ENCODE results near the gene PSMD13. TPM values are rescaled to one million over a fixed set of nuclear protein-coding genes. Genes with fewer than 3 reads are reported as not detected.

The PSMD13 gene
- total RNA-seq, 2 experiments from 2014 or later: 56.9 to 57.8 TPM

DNA sequence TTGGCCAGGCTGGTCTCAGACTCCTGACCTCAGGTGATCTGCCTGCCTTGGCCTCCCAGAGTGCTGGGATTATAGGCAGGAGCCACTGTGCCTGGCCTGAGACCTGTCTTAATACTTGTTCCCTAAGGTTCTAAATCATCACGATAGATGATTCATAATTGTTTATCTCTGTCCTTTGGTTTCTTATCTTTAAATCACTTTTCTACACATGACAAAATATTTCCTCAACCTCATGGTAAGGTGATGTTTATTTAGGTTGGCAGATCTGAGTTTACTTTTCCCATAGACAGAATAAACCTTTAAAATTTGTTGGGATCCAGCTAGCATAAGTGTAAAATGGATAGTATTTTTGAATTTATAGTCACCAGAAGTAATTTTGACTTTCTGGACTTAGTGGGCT lies 3.5 kb downstream of the PSMD13 start:
- ChIA-PET POLR2A (no interaction called here), CTCF (interaction anchor here (2.0 kb wide), 1 partner anchor 10 kb away, joined by 9 read pairs; no protein-coding TSS in a partner anchor)
- H3K9me3 Mint-ChIP-seq: no peaks in the 10 kb centered on the region
- H3K27ac Mint-ChIP-seq: no peak overlapping the region
- DNase-seq: no peak
- Histone ChIP-seq H3K4me1 (ENCODE audit: insufficient read depth, low read length) (peaks cover 26% of the 10 kb centered on the region), H3K4me3 (ENCODE audit: low read length) (no peak overlapping the region), H3K9me3 (ENCODE audit: control insufficient read depth in 1 of 2, insufficient read depth in 1 of 2, low read length in 2 of 2) (no peaks in the 10 kb centered on the region), H3K27me3 (ENCODE audit: control insufficient read depth in 1 of 2, insufficient read depth in 2 of 2, low read length in 2 of 2) (no peaks in the 10 kb centered on the region), H3K27ac (ENCODE audit: low read depth in 1 of 2, low read length in 2 of 2) (no peak overlapping the region), H3K36me3 (ENCODE audit: insufficient read depth, low read length) (peaks cover 48% of the 10 kb centered on the region)
- no peak for ATAC-seq (ENCODE audit: poor library complexity)
- no peak overlapping the region for H3K4me3 Mint-ChIP-seq
- no peak for TF ChIP-seq CTCF (IDR thresholded peaks at IDR 0.05)
- no peaks in the 10 kb centered on the region for H3K27me3 Mint-ChIP-seq
- H3K36me3 Mint-ChIP-seq (ENCODE audit: low read depth): peaks cover 81% of the 10 kb centered on the region
- H3K4me1 Mint-ChIP-seq (ENCODE audit: low read depth): peaks cover 59% of the 10 kb centered on the region
- intact Hi-C loops (cut with DNase I, micrococcal nuclease): no loop called here

DNA sequence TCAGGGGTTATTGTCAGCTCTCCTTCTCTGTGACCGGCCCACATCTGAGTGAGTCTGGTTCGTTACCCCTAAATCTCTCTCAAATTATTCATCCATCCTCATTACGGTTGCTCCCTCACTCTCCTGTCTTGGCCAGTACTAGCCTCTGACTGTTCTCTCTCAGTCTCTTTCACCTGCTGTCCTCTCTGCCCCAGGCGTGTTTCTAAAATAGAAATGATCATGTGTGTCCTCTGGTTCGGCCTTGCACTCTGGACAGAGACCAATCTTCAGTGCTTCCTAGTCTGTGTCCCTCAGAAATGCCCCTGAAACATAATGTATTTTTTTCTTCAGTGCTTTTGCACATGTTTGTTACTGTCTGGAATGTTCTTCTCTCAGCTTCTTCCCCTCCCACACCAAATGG lies 4.9 kb downstream of the PSMD13 start:
- ChIA-PET CTCF (interaction anchor here (2.0 kb wide), 1 partner anchor 9 kb away, joined by 9 read pairs; no protein-coding TSS in a partner anchor), POLR2A (interaction anchor here (1.1 kb wide), 1 partner anchor 34 kb away, joined by 3 read pairs; the partner anchor contains the start of genes BET1L and RIC8A)
- intact Hi-C loops (cut with DNase I, micrococcal nuclease): no loop called here
- Histone ChIP-seq H3K27ac (ENCODE audit: low read depth in 1 of 2, low read length in 2 of 2) (no peak overlapping the region), H3K9me3 (ENCODE audit: control insufficient read depth in 1 of 2, insufficient read depth in 1 of 2, low read length in 2 of 2) (no peaks in the 10 kb centered on the region), H3K4me1 (ENCODE audit: insufficient read depth, low read length) (peaks cover 17% of the 10 kb centered on the region), H3K4me3 (ENCODE audit: low read length) (no peak overlapping the region), H3K36me3 (ENCODE audit: insufficient read depth, low read length) (peaks cover 61% of the 10 kb centered on the region), H3K27me3 (ENCODE audit: control insufficient read depth in 1 of 2, insufficient read depth in 2 of 2, low read length in 2 of 2) (no peaks in the 10 kb centered on the region)
- peak overlapping the region; percentile 1 for H3K27ac Mint-ChIP-seq
- no peaks in the 10 kb centered on the region for H3K9me3 Mint-ChIP-seq
- TF ChIP-seq CTCF (IDR thresholded peaks at IDR 0.05): no peak
- ATAC-seq (ENCODE audit: poor library complexity) (no peak), DNase-seq (no peak)
- no peaks in the 10 kb centered on the region for H3K27me3 Mint-ChIP-seq
- peaks cover 50% of the 10 kb centered on the region for H3K4me1 Mint-ChIP-seq (ENCODE audit: low read depth)
- peaks cover 85% of the 10 kb centered on the region for H3K36me3 Mint-ChIP-seq (ENCODE audit: low read depth)
- peak overlapping the region; percentile 22 for H3K4me3 Mint-ChIP-seq

- no peak overlapping the region for H3K27ac Mint-ChIP-seq
- intact Hi-C loops (cut with DNase I, micrococcal nuclease): no loop called here
- H3K27ac ChIP-seq (ENCODE audit: low read depth in 1 of 2, low read length in 2 of 2): no peak overlapping the region
- no peak overlapping the region for H3K4me3 Mint-ChIP-seq
- H3K27me3 Mint-ChIP-seq: no peaks in the 10 kb centered on the region
- H3K4me1 ChIP-seq (ENCODE audit: insufficient read depth, low read length): peaks cover 4% of the 10 kb centered on the region
- CTCF ChIA-PET: no interaction called here
- H3K4me3 ChIP-seq (ENCODE audit: low read length): no peak overlapping the region
- no peaks in the 10 kb centered on the region for H3K9me3 Mint-ChIP-seq
- POLR2A ChIA-PET: interaction anchor here (1.2 kb wide), 1 partner anchor 575 kb away, joined by 3 read pairs; no protein-coding TSS in a partner anchor
- no peak for DNase-seq
- no peak for ATAC-seq (ENCODE audit: poor library complexity)
- no peak for TF ChIP-seq CTCF (IDR thresholded peaks at IDR 0.05)
- no peaks in the 10 kb centered on the region for H3K27me3 ChIP-seq (ENCODE audit: control insufficient read depth in 1 of 2, insufficient read depth in 2 of 2, low read length in 2 of 2)
- H3K36me3 Mint-ChIP-seq (ENCODE audit: low read depth): peaks cover 93% of the 10 kb centered on the region
- H3K36me3 ChIP-seq (ENCODE audit: insufficient read depth, low read length): peaks cover 82% of the 10 kb centered on the region
- H3K4me1 Mint-ChIP-seq (ENCODE audit: low read depth): peaks cover 25% of the 10 kb centered on the region
- no peaks in the 10 kb centered on the region for H3K9me3 ChIP-seq (ENCODE audit: control insufficient read depth in 1 of 2, insufficient read depth in 1 of 2, low read length in 2 of 2)
Observed at GRCh38 chr11:244376-244775, 7.6 kb downstream of the PSMD13 start.
